NCI-H2107 treated with DMSO at 0.1 percent for 48 hours (cell line): ENCODE results near the gene POLL.
"Not testable (repeated sequence)": the region's sequence is repeated elsewhere in the genome, so short reads cannot be mapped to it uniquely, and the experiment has no call there.

Experiments
- DNase-seq: peaks from one replicate; lab custom pipeline; 2025; ENCODE audit not compliant: unreplicated experiment; lab: John Stamatoyannopoulos, UW

The POLL gene

GRCh38 chr10:101587725-101588653 lies at the start of gene POLL, which contains the start of gene DPCD:
Gene POLL, minus strand, starts transcription at chr10:101588257. Its CDS starts 897 bp downstream, at chr10:101587360.
Gene DPCD, plus strand, starts transcription at chr10:101588321. Its CDS starts 16 bp downstream, at chr10:101588337.
- peak; percentile 64 for DNase-seq

- not testable (repeated sequence) for DNase-seq
These were observed 45.5 kb upstream of the POLL start for GRCh38 chr10:101633510-101633909.

- DNase-seq, result no peak
These were observed 43.9 kb upstream of the POLL start for GRCh38 chr10:101631821-101632475.

GRCh38 chr10:101630633-101630920 lies 42.5 kb upstream of the POLL start:
- DNase-seq, result no peak

GRCh38 chr10:101629837-101630632 lies 42.0 kb upstream of the POLL start:
- DNase-seq, result no peak

GRCh38 chr10:101625821-101626412 lies 37.9 kb upstream of the POLL start:
- DNase-seq, result peak; percentile 1

- peak; percentile 55 for DNase-seq
These were observed 36.6 kb upstream of the POLL start for GRCh38 chr10:101624526-101625102.

GRCh38 chr10:101623528-101623927 lies 35.5 kb upstream of the POLL start:
- no peak for DNase-seq

GRCh38 chr10:101619983-101620382 lies 31.9 kb upstream of the POLL start:
- DNase-seq, result no peak

- DNase-seq, result no peak
These were observed 30.8 kb upstream of the POLL start for GRCh38 chr10:101618871-101619270.

GRCh38 chr10:101617824-101618568 lies 29.9 kb upstream of the POLL start:
- DNase-seq, result no peak

GRCh38 chr10:101617102-101617823 lies 29.2 kb upstream of the POLL start:
- no peak for DNase-seq

GRCh38 chr10:101616415-101617101 lies 28.5 kb upstream of the POLL start:
- no peak for DNase-seq

GRCh38 chr10:101615525-101616116 lies 27.6 kb upstream of the POLL start:
- DNase-seq, result no peak

GRCh38 chr10:101614663-101615524 lies 26.8 kb upstream of the POLL start:
- DNase-seq, result no peak

- no peak for DNase-seq
These were observed 25.6 kb upstream of the POLL start for GRCh38 chr10:101613646-101614045.

GRCh38 chr10:101612872-101613271 lies 24.8 kb upstream of the POLL start:
- DNase-seq, result no peak
